HepG2 (cell line): Measurements from ENCODE around the gene ZNF322. TPM values are rescaled to one million over a fixed set of nuclear protein-coding genes. Genes with fewer than 3 reads are reported as not detected.
A peak's percentile ranks its signal among the peaks of the same experiment; 100 is the strongest.

Experiments used
- ATF5 ChIP-seq: sonication (generic); formaldehyde crosslinking; IDR thresholded peaks from 2 replicates; pipeline ENCODE4 v1.4.0; 2020; ENCODE audit warnings: mild to moderate bottlenecking, low read depth, missing genetic modification reagents
- CSRNP1 ChIP-seq: sonication (generic); formaldehyde crosslinking; IDR thresholded peaks from 2 replicates; pipeline ENCODE4 v1.8.1; 2023; ENCODE audit warnings: mild to moderate bottlenecking, missing genetic modification reagents
- DR1 ChIP-seq: sonication (generic); formaldehyde crosslinking; IDR thresholded peaks from 2 replicates; pipeline ENCODE4 v1.8.0; 2021; ENCODE audit warnings: mild to moderate bottlenecking, missing genetic modification reagents, inconsistent platforms
- DRAP1 ChIP-seq: IDR thresholded peaks from 2 replicates; pipeline ENCODE4 v1.6.1; 2016; ENCODE audit warnings: missing genetic modification reagents, missing compliant biosample characterization
- ETV6 ChIP-seq: sonication (generic); formaldehyde crosslinking; conservative IDR thresholded peaks from 2 replicates; pipeline ENCODE4 v1.4.0; 2020; ENCODE audit warnings: missing genetic modification reagents
- FOXP1 ChIP-seq, 2 experiments: fragments of 450-650 bp in 1 of 2; IDR thresholded peaks; 2 replicates each; pipeline ENCODE4 v1.6.1; 2017 to 2018; ENCODE audit warnings: antibody characterized with exemption in 1 of 2
- IRF1 ChIP-seq: sonication (generic); formaldehyde crosslinking; IDR thresholded peaks from 2 replicates; pipeline ENCODE4 v1.4.0; 2020; ENCODE audit warnings: low read depth, mild to moderate bottlenecking, missing genetic modification reagents
- ONECUT2 ChIP-seq: sonication (generic); formaldehyde crosslinking; IDR thresholded peaks from 2 replicates; pipeline ENCODE4 v1.4.0; 2020; ENCODE audit warnings: missing genetic modification reagents
- PAF1 ChIP-seq: IDR thresholded peaks from 2 replicates; pipeline ENCODE4 v1.6.1; 2016; ENCODE audit warnings: missing genetic modification reagents, missing compliant biosample characterization
- PATZ1 ChIP-seq: sonication (generic); formaldehyde crosslinking; IDR thresholded peaks from 2 replicates; pipeline ENCODE4 v1.4.0; 2020; ENCODE audit warnings: missing genetic modification reagents
- PCBP1 ChIP-seq: fragments of 200-400 bp; formaldehyde crosslinking; IDR thresholded peaks from 2 replicates; pipeline ENCODE4 v1.6.1; 2017; ENCODE audit warnings: mild to moderate bottlenecking, low read depth, low read length, borderline replicate concordance
- RBAK ChIP-seq: sonication (generic); formaldehyde crosslinking; IDR thresholded peaks from 2 replicates; pipeline ENCODE4 v1.5.1; 2020; ENCODE audit warnings: mild to moderate bottlenecking, missing genetic modification reagents
- SNRNP70 ChIP-seq: fragments of 200-400 bp; formaldehyde crosslinking; IDR thresholded peaks from 2 replicates; pipeline ENCODE4 v1.6.1; 2017; ENCODE audit warnings: mild to moderate bottlenecking, low read depth, low read length, moderate library complexity
- SRSF9 ChIP-seq: fragments of 200-400 bp; formaldehyde crosslinking; IDR thresholded peaks from 2 replicates; pipeline ENCODE4 v1.6.1; 2018; ENCODE audit warnings: borderline replicate concordance, mild to moderate bottlenecking, low read depth, low read length; ENCODE audit not compliant: insufficient read depth, poor library complexity, severe bottlenecking
- SUZ12 ChIP-seq: fragments of 150-350 bp; IDR thresholded peaks from 2 replicates; pipeline ENCODE4 v1.6.1; 2014; ENCODE audit warnings: low read depth, low read length
- U2AF2 ChIP-seq: fragments of 200-400 bp; formaldehyde crosslinking; IDR thresholded peaks from 2 replicates; pipeline ENCODE4 v1.6.1; 2017; ENCODE audit warnings: low read depth, mild to moderate bottlenecking, low read length
- ZBTB14 ChIP-seq: sonication (generic); formaldehyde crosslinking; IDR thresholded peaks from 2 replicates; pipeline ENCODE4 v1.4.0; 2020; ENCODE audit warnings: missing genetic modification reagents
- ZEB1 ChIP-seq: IDR thresholded peaks from 2 replicates; pipeline ENCODE4 v1.6.1; 2012; ENCODE audit warnings: mild to moderate bottlenecking, low read depth, inconsistent platforms; ENCODE audit not compliant: insufficient replicate concordance
- ZIK1 ChIP-seq: sonication (generic); formaldehyde crosslinking; IDR thresholded peaks from 2 replicates; pipeline ENCODE4 v1.5.0; 2020; ENCODE audit warnings: mild to moderate bottlenecking, low read depth, missing genetic modification reagents, borderline replicate concordance
- ZKSCAN1 ChIP-seq: fragments of 150-350 bp; IDR thresholded peaks from 2 replicates; pipeline ENCODE4 v1.6.1; 2014; ENCODE audit warnings: low read length
- ZNF101 ChIP-seq: sonication (generic); formaldehyde crosslinking; IDR thresholded peaks from 2 replicates; pipeline ENCODE4 v1.4.0; 2020; ENCODE audit warnings: mild to moderate bottlenecking, low read depth, missing genetic modification reagents, borderline replicate concordance
- ZNF24 ChIP-seq: fragments of 450-650 bp; IDR thresholded peaks from 2 replicates; pipeline ENCODE4 v1.6.1; 2017; ENCODE audit warnings: antibody characterized with exemption, mild to moderate bottlenecking
- ZNF790 ChIP-seq: sonication (generic); formaldehyde crosslinking; IDR thresholded peaks from 2 replicates; pipeline ENCODE4 v1.8.0; 2022; ENCODE audit warnings: missing genetic modification reagents, mild to moderate bottlenecking, borderline replicate concordance
- polyA plus RNA-seq, 8 experiments: library from polyadenylated mRNA; depleted of rRNA in 3 of 8; stranded (reverse) in 7 of 8; unstranded in 1 of 8; fragments of >200 nt; fragmentation: Illumina TruSeq in 4 of 8; extraction: Trizol in 4 of 8; gene quantifications; 2 replicates each; pipeline versions ENCODE4 v1.2.1 to v1.2.3, GENCODE V29; 2011 to 2016; ENCODE audit warnings: low read depth in 4 of 8, missing spikeins in 1 of 8, mixed read lengths in 1 of 8; ENCODE audit not compliant: insufficient read depth in 1 of 8
- total RNA-seq, 5 experiments: library from RNA; depleted of rRNA; stranded (reverse); fragments of >200 nt; fragmentation: Illumina TruSeq; extraction: Trizol; gene quantifications; 2 replicates each; pipeline ENCODE4 v1.2.3, GENCODE V29; 2016; ENCODE audit warnings: low read depth in 1 of 5

The ZNF322 gene
- total and polyA plus RNA-seq, 2 of the 13 experiments (the other 11 are each of a cell fraction or from before 2014, with no cell fraction given) = 8.3 to 22.8 TPM

GRCh38 chr6:26595669-26596269 is 63.8 kb downstream of the ZNF322 start (continued):
- TF ChIP-seq SRSF9 = no peak
- TF ChIP-seq ZEB1 = no peak
- TF ChIP-seq IRF1 (CRISPR knock-in tag) = no peak
- TF ChIP-seq FOXP1 (IDR thresholded peaks at IDR 0.05) = no peak
- peak; percentile 19; the same call in 1 of the 2 replicates for TF ChIP-seq FOXP1 (CRISPR knock-in tag; IDR thresholded peaks at IDR 0.05)
- 0 out of 2 replicates have a peak, but pooled peaks have one; percentile 58 for TF ChIP-seq ZNF790 (CRISPR knock-in tag)
- no peak for TF ChIP-seq ZNF101 (CRISPR knock-in tag)
- peak; percentile 85 for TF ChIP-seq ZNF24
- TF ChIP-seq PCBP1 = no peak
- TF ChIP-seq DR1 (CRISPR knock-in tag) = peak; percentile 50; the same call in 1 of the 2 replicates
- peak; percentile 47; the same call in 1 of the 2 replicates for TF ChIP-seq DRAP1 (CRISPR knock-in tag)
- no peak for TF ChIP-seq SNRNP70
- TF ChIP-seq ETV6 (CRISPR knock-in tag) = peak; percentile 85
- no peak for TF ChIP-seq ZKSCAN1
- no peak for TF ChIP-seq ONECUT2 (CRISPR knock-in tag)
- no peak for TF ChIP-seq U2AF2
- TF ChIP-seq PATZ1 = peak; percentile 45; the same call in 1 of the 2 replicates
- peak; percentile 51; the same call in 1 of the 2 replicates for TF ChIP-seq CSRNP1
- TF ChIP-seq ZBTB14 (CRISPR knock-in tag) = no peak
- no peak for TF ChIP-seq ATF5 (CRISPR knock-in tag)
- no peak for TF ChIP-seq PAF1 (CRISPR knock-in tag)
- TF ChIP-seq RBAK = peak; percentile 73; the same call in 1 of the 2 replicates
- TF ChIP-seq ZIK1 (CRISPR knock-in tag) = no peak
- TF ChIP-seq SUZ12 = 0 out of 2 replicates have a peak, but pooled peaks have one; percentile 9
